Mesothelial cell of epicardium (in vitro differentiated cells): Measurements from ENCODE around the gene TSPAN18. TPM values are rescaled to one million over a fixed set of nuclear protein-coding genes. Genes with fewer than 3 reads are reported as not detected.
A peak's percentile ranks its signal among the peaks of the same experiment; 100 is the strongest.

ENCODE experiments used
- DNase-seq, 2 experiments: peaks; one replicate each; pipeline ENCODE4 v3.0.0; 2021; ENCODE audit warnings: low spot score in 2 of 2; ENCODE audit not compliant: unreplicated experiment in 2 of 2
- H3K27ac Mint-ChIP-seq: 2 replicates; pipeline ENCODE4 v1.8.0; 2021; ENCODE audit warnings: mixed read lengths
- H3K27me3 Mint-ChIP-seq: 2 replicates; pipeline ENCODE4 v1.8.0; 2021; ENCODE audit warnings: low read depth, mixed read lengths
- H3K36me3 Mint-ChIP-seq: 2 replicates; pipeline ENCODE4 v1.8.0; 2021; ENCODE audit warnings: mixed read lengths
- H3K4me1 Mint-ChIP-seq: 2 replicates; pipeline ENCODE4 v1.8.0; 2021; ENCODE audit warnings: mixed read lengths
- H3K4me3 Mint-ChIP-seq: 2 replicates; pipeline ENCODE4 v1.8.0; 2021; ENCODE audit warnings: mild to moderate bottlenecking, moderate library complexity, mixed read lengths
- H3K9me3 Mint-ChIP-seq: 2 replicates; pipeline ENCODE4 v1.8.0; 2021; ENCODE audit warnings: mixed read lengths
- total RNA-seq: library from RNA; stranded (reverse); gene quantifications from 3 replicates; pipeline ENCODE4 v1.2.1, GENCODE V29; 2021
- TF ChIP-seq, protein P1 (sequence below): fragments of 200-600 bp; sonication (generic); IDR thresholded peaks from one replicate; pipeline ENCODE4 v1.5.0; 2021; ENCODE audit warnings: antibody characterized with exemption; ENCODE audit not compliant: unreplicated experiment

TSPAN18 gene
- total RNA-seq, 1 donor from 2014 or later: 47.4 TPM

DNA sequence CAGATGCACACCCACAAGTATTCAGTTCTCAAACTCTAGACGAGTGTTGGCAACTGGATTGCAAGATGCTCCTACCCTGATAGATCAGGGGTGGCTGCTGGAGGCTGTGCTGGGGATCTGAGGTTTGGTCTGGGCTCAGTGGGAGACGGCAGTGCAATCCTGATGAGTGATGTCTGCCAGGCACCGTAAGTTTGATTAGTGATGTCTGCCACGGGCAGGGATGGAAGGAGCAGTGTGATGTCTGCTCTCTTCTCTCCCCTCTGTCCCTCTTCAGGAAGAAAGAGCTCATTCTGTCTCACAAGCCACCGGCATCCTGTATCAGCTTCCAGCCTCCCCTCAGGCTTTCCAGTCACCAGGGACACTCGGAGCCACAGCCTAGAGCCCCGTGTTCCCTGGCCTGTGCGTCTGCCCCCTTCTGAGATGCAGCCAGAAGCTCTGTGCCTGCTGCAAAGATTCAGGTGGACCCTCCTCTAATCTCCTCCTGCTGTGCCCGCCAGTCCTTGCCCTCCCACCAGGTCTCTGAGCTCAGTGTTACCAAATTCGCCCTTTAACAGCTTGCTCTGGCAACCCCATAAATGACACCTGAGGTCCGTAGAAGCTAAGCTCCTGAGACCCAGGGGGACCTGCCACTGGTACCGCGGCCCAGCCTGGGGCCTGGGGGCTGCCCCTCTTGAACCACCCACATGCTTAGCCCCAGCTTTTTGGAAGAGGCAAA, 204.0 kb downstream of the TSPAN18 start:
- Mint-ChIP-seq H3K36me3 (no peaks in the 10 kb centered on the region), H3K27me3 (no peaks in the 10 kb centered on the region), H3K4me1 (peaks cover 9% of the 10 kb centered on the region), H3K9me3 (no peaks in the 10 kb centered on the region), H3K27ac (peak overlapping the region; percentile 17), H3K4me3 (no peak overlapping the region)
- TF ChIP-seq, protein P1, sequence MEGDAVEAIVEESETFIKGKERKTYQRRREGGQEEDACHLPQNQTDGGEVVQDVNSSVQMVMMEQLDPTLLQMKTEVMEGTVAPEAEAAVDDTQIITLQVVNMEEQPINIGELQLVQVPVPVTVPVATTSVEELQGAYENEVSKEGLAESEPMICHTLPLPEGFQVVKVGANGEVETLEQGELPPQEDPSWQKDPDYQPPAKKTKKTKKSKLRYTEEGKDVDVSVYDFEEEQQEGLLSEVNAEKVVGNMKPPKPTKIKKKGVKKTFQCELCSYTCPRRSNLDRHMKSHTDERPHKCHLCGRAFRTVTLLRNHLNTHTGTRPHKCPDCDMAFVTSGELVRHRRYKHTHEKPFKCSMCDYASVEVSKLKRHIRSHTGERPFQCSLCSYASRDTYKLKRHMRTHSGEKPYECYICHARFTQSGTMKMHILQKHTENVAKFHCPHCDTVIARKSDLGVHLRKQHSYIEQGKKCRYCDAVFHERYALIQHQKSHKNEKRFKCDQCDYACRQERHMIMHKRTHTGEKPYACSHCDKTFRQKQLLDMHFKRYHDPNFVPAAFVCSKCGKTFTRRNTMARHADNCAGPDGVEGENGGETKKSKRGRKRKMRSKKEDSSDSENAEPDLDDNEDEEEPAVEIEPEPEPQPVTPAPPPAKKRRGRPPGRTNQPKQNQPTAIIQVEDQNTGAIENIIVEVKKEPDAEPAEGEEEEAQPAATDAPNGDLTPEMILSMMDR: no peak
- no peak for DNase-seq

DNA sequence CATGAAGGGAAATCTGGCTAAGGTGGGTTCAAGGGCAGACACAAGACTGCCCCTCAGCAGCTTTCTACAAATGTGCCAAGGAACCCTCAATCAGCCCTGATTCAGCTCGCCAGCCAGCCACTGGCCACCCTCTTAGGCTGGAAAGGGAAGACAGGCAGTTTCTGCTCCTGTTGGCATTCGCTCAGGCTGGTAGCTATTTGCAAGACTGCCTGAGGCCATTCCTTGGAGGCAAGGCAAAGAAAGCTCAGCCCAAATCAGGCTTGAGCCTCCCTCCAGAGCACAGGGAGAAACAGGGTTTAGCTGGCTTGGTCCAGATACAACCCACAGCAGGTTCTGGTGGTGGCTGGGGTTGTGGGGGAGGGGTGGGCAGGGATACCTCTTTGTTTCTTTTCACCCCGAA, 204.7 kb downstream of the TSPAN18 start:
- H3K27me3 Mint-ChIP-seq: no peaks in the 10 kb centered on the region
- no peaks in the 10 kb centered on the region for H3K9me3 Mint-ChIP-seq
- no peak overlapping the region for H3K27ac Mint-ChIP-seq
- DNase-seq: no peak
- no peak overlapping the region for H3K4me3 Mint-ChIP-seq
- TF ChIP-seq, protein P1: no peak
- H3K4me1 Mint-ChIP-seq: peaks cover 9% of the 10 kb centered on the region
- no peaks in the 10 kb centered on the region for H3K36me3 Mint-ChIP-seq

DNA sequence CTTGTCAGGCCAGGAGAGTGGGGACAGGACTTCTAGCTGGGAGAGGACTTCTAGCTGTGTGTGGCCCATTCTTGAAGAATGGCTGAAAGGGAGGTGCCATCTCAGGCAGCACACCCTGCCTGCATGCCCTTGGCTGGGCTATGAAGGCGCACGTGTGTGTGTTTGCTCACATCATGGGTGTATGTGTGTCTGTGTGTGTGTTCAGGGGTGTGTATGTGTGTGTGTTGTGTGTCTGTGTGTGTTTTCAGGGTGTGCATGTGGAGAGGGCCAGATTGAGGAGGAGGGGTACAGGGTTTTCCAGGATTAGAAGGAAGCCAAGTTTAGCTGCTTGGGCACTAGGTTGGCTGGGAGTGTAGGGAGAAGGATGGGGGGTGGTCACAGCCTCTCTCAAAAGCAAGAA, 207.3 kb downstream of the TSPAN18 start:
- no peak for DNase-seq
- no peaks in the 10 kb centered on the region for H3K36me3 Mint-ChIP-seq
- H3K4me3 Mint-ChIP-seq: no peak overlapping the region
- TF ChIP-seq, protein P1: no peak
- H3K9me3 Mint-ChIP-seq: no peaks in the 10 kb centered on the region
- H3K4me1 Mint-ChIP-seq: peaks cover 3% of the 10 kb centered on the region
- H3K27me3 Mint-ChIP-seq: no peaks in the 10 kb centered on the region
- H3K27ac Mint-ChIP-seq: no peak overlapping the region

DNA sequence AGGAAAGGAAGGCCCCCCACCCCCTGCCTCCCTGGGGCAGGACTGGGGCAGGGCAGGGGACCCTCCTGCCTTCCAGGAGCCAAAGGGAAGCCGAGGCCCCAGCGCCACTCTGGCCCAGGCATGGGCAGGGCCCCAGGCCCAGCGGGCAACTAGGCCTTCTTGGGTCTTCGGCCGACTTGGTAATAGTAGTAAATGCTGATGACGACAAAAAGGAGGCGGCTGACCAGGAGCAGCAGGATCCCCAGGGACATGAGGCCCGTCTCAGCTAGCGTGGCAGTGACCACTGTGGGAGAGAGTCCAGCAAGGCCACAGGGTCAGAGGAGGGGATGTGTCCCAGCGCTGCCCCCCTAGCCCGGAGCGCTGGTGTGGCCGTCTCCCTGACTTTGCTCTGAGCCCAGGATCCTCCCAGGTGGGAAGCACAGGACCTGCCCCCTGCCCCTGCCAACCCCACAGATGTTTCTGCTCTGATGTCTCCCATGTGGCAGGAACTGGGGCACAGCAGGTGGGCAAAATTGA, 208.0 kb downstream of the TSPAN18 start:
- Mint-ChIP-seq H3K4me1 (no peaks in the 10 kb centered on the region), H3K27me3 (no peaks in the 10 kb centered on the region), H3K36me3 (no peaks in the 10 kb centered on the region), H3K27ac (no peak overlapping the region), H3K9me3 (no peaks in the 10 kb centered on the region), H3K4me3 (no peak overlapping the region)
- TF ChIP-seq, protein P1: no peak
- DNase-seq: no peak

DNA sequence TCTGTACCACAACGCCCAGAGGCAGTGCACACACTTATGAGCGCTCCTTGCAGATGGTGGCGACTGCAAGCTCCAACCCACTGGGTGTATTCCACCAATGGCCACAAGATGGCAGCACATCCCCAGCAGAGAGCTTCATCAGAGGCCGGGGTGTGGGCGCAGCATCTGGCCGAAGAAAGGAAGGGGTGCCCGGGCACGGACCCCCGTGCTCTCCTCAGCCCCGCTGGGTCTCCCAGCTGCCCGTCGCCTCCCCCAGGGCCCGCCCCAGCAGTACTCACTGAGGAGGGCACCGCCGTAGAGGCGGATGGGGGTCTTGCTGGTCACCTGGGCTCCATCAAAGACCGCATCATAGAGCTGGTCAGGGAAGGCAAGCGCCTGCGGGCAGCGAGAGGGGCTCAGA, 209.8 kb downstream of the TSPAN18 start:
- Mint-ChIP-seq H3K27me3 (no peaks in the 10 kb centered on the region), H3K27ac (no peak overlapping the region), H3K4me3 (no peak overlapping the region), H3K4me1 (no peaks in the 10 kb centered on the region), H3K9me3 (no peaks in the 10 kb centered on the region), H3K36me3 (peaks cover 5% of the 10 kb centered on the region)
- DNase-seq: peak in 1 of 2 experiments; percentile 84
- TF ChIP-seq, protein P1: peak; percentile 80
